Hematopoietic multipotent progenitor cell treated with erythropoietin and hydrocortisone succinate and interleukin-3 and kit ligand, for 4 days (in vitro differentiated cells): ENCODE measurements around the gene SCART1.
"Not testable (repeated sequence)": the region's sequence is repeated elsewhere in the genome, so short reads cannot be mapped to it uniquely, and the experiment has no call there.

Source experiments
- DNase-seq: peaks from one replicate; pipeline ENCODE4 v3.0.0-alpha.2; 2015

SCART1 gene

DNA sequence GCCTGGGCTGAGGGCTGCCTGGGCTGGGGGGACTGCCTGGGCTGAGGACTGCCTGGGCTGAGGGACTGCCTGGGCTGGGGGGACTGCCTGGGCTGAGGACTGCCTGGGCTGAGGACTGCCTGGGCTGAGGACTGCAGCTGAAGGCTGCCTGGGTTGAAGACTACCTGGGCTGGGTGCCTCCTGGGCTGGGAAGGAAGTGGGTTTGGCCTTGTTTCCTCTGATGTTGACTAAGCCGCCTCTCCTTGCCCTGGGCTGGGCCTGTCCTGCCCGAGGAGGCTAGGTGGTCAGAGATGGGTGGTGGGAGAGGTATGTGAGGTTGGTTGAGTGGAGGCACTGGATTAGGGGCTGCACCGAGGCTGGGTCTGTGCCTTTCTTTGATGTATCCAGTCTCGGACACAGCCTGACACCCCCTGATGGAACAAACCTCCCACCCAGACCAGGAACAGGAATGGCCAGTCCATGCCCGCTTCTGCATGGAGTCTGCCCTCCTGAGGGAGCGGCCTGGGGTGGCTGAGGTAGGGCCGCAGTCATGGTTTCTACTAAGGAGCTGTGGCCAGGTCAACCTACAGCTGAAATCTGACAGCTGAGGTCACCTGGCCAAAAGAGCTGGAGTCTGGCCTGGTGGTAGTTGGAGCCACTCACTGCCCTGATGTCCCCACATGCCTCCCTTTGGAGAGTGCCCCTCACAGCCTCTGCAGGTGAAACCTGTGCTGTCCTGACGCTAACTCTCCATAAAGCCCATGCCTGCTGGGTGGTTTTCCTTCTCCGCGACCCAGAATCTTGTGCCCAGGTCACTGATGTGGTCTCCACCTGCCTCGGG, 22.3 kb downstream of the SCART1 start:
- DNase-seq, result no peak

DNA sequence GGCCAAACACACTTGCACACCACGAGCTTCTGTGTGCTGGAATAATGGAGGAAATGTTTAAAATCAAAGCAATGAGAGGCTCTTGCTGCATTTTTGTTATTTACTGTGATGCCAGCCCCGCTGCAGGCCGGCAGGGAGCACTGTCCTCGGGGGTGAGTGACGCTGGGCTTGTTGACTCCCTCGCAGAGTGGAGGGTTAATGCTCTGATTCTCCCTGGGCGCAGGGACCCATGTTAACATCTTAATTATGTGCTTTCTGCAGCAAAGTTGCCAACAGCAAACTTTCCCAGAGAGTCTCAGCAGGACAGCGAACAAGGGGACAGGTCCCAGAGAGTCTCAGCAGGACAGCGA, 22.9 kb downstream of the SCART1 start:
- DNase-seq, result no peak

DNA sequence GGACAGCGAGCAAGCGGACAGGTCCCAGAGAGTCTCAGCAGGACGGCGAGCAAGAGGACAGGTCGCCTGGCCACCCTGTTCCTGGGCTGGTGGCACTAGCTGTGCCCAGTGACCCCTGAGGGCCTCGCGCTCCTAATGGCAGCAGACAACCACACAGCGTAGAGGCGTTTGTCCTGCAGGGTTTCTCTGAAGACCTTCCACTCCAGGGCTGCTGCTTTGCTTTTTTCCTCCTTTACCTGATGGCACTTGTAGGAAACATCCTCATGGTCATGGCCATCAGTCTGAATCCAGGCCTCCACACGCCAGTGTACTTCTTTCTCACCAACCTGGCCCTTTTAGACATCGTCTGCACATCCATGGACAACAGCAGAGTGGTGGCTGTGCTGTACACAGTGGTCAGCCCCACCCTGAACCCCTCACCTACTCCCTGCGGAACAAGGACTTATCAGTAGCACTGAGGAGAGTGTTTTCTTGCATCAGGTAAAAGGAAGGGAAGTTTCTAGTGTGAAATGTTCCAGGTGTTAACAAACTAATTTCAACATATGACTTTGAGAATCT, 27.4 kb downstream of the SCART1 start:
- DNase-seq, result no peak

DNA sequence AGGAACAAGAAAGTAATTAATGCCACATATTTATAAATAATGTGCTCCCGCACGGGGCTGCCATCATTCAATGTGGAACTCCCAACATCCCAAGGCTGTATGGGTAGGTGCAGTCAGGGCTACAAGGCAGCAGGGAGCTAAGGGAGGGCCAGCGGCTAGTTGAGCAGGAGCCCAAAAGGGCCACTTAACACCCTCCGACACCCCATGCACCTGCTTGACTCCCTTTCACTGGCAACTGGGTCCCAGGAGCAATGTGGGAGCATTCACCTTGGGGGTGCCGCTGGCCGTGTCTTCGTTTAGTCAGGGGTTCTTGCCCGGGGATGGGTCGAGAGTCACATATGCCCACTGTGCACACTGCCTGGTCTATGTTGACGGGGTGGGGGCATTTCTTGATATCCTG, 27.9 kb downstream of the SCART1 start:
- no peak for DNase-seq

DNA sequence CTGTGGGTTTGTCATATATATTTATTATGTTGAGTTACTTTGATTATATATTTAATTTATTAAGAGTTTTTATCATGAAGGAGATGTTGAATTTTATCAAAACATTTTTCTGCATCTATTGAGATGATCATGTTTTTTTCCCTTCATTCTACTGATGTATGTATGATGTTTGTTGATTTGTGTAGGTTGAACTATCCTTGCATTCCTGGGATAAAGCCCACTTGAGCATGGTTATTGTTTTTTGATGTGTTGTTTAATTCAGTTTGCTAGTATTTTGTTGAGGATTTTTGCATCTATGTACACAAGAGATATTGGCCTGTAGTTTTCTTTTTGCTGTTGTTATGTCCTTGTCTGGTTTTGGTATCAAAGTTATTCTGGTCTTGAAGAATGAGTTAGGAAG, 31.1 kb downstream of the SCART1 start:
- no peak for DNase-seq

DNA sequence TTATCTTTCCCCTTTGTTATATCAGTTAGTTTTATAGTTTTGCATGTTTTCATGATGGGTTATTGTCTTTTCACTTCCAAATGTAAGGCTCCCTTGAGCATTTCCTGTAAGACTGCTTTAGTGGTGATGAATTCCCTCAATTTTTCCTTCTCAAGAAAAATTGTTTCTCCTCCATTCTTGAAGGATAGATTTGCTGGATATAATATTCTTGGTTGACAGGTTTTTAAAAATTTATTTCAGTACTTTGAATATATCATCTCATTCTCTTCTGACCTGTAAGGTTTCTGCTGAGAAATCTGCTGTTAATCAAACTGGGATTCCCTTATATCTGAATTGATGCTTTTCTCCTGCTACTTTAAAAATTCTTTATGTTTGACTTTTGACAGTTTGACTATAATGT, 33.3 kb downstream of the SCART1 start:
- DNase-seq, result no peak

DNA sequence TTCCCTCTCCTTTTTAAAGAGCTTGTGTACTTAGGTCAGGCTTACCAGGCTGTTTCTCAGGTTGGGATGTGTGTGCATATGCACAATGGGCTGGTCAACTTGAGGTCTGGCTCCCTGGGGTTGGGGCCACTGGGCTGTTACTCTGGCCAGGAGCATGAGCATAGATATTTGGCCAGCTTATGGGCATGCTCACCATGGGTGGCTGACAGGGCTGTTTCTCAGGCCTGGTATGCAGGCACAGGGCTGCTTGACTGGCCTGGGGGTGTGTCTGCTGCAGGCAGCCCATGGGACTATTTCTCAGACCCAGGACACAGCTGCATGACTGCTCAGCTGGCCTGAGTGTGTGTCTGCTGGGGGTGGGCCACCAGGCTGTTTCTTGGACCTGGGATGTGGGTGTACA, 34.6 kb downstream of the SCART1 start:
- no peak for DNase-seq

DNA sequence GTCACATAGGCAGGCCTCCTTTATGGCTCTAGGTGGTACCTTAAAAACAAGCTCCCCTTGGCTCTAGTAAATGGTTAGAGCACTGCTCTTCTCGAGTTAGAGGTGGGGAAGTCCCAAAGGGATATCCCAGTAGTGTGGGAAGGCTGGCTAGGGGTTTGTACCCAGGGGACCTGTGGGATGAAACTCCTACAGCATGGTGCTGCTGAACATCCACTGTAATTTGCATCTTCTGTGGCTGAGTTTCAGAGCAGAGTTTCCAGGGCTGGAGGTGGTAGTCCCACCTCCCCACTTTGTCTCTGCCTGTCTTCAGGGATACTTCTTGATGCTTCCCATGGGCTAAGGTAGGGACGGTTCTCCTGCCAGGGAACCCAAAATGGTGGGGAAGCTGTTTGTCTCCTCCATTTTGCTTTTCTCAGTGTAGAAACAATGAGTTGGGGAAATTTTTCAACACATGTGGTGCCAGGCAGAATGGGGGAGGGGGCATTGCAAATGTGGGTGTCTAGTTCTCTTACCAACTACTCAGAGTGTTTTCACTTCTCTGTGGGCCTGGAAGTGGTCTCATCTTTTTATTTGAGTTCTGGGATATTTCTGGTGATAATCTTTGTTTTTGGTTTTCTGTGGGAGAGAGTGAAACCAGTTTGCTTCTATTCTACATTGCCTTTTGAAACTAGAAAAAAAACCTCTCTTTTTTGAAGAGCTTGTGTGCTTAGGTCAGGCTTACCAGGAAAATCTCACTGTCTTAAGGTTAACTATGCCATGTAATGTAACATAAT, 36.3 kb downstream of the SCART1 start:
- DNase-seq, result no peak

DNA sequence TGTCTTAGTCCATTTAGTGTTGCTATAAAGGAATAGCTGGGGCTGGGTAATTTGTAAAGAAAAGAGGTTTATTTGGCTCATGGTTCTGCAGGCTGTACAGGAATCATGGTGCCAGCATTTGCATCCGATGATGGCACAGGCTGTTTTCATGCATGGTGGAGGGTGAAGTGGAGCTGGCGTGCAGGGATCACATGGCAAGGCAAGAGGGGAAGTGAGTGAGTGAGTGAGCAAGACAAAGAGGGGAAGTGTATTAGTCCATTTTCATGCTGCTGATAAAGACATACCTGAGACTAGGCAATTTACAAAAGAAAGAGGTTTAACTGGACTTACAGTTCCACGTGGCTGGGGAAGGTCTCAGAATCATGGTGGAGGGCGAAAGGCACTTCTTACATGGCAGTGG, 39.8 kb downstream of the SCART1 start:
- DNase-seq, result not testable (repeated sequence)

DNA sequence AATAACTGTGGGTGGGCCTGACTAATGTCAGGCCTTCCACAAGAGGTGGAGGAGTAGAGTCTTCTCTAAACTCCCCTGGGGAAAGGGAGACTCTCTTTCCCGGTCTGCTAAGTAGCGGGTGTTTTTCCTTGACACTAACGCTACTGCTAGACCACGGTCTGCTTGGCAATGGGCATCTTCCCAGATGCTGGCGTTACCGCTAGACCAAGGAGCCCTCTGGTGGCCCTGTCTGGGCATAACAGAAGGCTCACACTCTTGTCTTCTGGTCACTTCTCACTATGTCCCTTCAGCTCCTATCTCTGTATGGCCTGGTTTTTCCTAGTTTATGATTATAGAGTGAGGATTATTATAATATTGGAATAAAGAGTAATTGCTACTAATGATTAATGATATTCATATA, 43.6 kb downstream of the SCART1 start:
- peak; percentile 20 for DNase-seq

DNA sequence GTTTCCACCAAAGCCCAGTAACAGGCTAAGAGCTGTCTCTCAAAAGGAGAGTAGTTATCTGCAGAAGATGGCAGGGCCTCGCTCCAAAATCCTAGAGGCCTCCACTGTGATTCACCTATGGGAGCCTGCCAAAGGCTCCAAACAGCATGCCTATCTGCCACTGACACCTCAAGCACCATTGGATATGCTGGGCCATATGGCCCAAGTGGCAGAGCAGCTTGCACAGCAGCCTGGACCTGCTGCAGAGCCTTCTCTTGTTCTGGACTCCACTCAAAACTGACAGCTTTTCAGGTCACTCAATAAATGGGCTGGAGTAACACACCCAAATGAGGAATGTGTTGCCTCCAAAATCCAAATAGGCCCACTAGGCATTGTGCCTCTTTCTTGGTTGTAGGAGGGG, 45.4 kb downstream of the SCART1 start:
- not testable (repeated sequence) for DNase-seq

DNA sequence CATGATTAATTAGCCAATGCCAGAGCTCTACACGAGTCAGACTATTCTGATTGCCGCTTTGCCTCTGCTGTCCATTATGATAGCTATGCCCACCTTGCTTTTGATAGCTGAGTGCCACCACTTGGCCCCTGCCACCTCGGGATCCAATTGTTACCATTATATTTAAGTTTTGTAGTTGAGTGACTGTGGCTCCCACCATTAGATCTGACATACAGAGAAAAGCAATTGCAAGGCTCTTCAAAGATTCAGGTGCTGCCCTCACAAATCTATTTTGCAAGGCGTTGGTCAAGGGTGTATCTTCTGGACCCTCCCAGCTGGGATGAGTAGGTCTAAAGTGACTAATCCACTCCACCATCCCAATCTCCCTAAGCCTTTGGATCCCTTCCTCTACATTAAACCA, 47.2 kb downstream of the SCART1 start:
- DNase-seq, result not testable (repeated sequence)

DNA sequence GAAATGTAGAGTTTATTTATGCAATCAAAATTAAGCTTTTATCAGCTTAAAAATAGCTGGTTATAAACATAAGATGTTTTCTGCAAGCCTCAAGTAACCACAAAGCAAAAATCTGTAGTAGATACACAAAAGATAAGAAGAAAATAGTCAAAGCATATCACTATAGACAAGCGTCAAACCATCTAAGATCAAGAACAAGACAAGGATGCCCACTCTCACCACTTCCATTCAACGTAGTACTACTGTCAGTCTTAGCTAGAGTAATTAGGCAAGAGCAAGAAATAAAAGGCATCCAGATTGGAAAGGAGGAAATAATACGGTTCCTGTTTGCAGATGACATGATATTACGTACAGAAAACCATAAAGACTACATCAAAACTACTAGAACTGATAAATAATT, 56.0 kb downstream of the SCART1 start:
- DNase-seq, result peak; percentile 29

DNA sequence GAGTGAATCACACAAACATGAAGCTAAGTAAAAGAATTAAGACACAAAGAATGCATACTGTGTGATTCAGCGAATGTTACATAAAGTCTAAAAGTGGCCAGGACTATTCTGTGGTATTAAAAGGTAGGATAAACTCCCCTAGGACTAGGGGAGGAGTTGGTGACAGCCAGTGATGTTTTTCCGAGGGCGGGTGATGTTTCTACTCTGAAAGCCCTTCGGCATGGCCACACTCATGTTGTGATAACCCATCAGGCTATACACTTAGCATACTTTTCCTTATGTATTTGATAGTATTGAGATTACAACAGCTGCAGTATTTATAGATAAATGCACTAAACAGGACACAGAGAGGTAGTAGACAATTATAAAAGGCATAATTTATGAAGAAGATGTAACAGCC, 57.7 kb downstream of the SCART1 start:
- DNase-seq, result no peak

DNA sequence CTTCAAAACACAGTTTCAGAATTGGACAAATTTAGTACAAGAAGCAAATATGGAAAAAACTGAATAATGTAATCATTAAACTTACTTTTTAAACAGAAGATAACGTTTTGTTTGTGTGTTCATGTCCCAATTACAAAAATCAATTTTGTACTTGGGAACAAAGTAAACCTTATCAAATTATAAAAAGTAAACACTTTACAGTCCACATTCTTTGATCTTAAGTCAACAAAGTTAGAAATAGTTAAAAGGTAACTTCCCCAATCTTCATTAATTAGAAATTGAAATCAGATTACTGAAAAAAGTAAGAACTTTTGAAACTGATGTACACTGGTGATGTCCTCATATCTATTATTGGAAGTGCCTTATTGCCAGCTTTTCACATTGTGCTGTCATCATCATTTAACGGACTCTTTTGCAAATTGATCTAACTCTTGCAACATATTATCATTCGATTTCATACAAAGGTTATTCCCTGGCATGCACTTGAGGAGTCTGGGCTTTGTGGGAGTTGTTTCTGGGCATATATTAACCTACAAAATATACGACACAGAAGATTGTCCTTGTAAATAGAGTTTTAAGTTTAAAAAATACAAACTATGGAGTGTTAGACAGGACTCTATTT, 58.3 kb downstream of the SCART1 start:
- DNase-seq, result no peak

DNA sequence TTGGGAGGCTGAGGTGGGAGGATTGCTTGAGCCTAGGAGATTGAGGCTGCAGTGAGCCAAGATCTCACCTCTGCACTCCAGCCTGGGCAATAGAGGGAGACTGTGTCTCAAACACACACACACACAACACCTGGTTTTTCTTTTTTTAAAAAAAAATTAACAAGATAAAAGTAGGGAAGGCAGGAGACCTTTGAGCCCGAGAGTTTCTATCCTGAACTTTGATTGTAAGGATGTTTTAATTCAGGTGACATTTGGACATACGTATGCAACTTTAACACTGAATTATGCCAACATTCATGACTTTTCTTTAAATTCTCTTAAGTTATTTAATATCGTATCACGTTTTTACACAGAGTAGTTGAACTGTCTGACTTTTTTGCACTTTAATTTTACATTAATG, 61.7 kb downstream of the SCART1 start:
- DNase-seq, result no peak

DNA sequence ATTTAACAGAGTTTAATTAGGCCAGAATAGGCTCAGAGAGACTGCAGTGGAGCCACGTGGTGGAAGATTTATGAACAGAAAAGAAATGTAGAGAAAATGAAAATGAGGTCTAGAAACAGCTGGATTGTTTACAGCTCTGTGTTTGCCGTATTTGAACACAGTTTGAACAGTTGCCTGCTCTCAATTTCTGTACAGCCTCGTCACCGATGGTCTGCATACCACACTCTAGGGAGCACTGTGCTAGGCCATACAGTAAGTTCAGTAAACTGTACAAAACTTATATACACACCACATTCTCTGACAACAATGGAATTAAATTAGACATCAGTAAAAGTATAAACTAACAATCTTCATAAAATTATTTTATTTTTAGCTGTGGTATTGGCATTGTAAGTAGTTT, 62.3 kb downstream of the SCART1 start:
- no peak for DNase-seq

DNA sequence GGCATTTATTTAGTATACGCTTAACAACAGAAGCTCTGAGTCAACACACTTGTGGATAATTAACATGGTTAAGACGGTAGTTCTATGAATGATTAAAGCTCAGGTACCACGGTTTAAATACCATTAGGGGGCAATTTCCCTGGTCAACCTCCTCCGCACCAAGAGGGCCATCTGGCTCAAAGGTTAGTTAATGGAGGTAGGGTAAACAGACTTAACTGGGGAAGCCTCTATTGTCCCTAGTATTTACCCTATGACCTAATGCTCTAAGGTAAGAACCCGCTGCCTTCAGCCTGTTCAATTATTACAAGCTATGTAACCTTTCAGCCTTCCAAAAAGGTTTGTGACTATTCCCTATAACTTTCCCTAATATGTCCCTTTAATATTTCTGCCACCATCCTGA, 64.8 kb downstream of the SCART1 start:
- not testable (repeated sequence) for DNase-seq
